ENCODE data around the gene ADAMTS17. TPM values are rescaled to one million over a fixed set of nuclear protein-coding genes. Genes with fewer than 3 reads are reported as not detected.

ADAMTS17 gene
- total RNA-seq, 1 donor from 2014 or later, result 0.06 TPM

DNA sequence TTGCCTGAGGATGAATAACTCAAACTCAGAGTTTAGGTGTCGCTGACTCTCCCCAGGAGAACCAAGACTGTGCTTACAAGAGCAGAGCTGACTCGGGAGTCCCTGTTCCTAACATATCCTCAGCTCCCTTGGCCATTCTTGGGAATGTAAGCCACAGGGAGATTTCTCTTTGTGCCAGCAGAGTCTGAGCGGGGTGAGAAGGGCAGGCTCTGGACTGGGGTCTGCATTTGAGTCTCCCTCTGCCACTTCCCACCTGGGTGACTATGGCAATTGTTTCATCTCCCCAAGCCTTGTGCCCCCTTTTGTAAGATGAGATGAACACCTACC lies 126.0 kb downstream of the ADAMTS17 start:
- TF ChIP-seq, protein P1, sequence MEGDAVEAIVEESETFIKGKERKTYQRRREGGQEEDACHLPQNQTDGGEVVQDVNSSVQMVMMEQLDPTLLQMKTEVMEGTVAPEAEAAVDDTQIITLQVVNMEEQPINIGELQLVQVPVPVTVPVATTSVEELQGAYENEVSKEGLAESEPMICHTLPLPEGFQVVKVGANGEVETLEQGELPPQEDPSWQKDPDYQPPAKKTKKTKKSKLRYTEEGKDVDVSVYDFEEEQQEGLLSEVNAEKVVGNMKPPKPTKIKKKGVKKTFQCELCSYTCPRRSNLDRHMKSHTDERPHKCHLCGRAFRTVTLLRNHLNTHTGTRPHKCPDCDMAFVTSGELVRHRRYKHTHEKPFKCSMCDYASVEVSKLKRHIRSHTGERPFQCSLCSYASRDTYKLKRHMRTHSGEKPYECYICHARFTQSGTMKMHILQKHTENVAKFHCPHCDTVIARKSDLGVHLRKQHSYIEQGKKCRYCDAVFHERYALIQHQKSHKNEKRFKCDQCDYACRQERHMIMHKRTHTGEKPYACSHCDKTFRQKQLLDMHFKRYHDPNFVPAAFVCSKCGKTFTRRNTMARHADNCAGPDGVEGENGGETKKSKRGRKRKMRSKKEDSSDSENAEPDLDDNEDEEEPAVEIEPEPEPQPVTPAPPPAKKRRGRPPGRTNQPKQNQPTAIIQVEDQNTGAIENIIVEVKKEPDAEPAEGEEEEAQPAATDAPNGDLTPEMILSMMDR (conservative IDR thresholded peaks at IDR 0.05; ENCODE audit: low read depth, low read length), result no peak
- H3K4me3 ChIP-seq (ENCODE audit: low read depth, low read length), result no peak overlapping the region
- no peak for DNase-seq (ENCODE audit: low read depth)

- no peak for DNase-seq (ENCODE audit: low read depth)
- TF ChIP-seq, protein P1 (conservative IDR thresholded peaks at IDR 0.05; ENCODE audit: low read depth, low read length), result no peak
- H3K4me3 ChIP-seq (ENCODE audit: low read depth, low read length), result no peak overlapping the region
Observed at GRCh38 chr15:100215031-100215842, 126.5 kb downstream of the ADAMTS17 start.

DNA sequence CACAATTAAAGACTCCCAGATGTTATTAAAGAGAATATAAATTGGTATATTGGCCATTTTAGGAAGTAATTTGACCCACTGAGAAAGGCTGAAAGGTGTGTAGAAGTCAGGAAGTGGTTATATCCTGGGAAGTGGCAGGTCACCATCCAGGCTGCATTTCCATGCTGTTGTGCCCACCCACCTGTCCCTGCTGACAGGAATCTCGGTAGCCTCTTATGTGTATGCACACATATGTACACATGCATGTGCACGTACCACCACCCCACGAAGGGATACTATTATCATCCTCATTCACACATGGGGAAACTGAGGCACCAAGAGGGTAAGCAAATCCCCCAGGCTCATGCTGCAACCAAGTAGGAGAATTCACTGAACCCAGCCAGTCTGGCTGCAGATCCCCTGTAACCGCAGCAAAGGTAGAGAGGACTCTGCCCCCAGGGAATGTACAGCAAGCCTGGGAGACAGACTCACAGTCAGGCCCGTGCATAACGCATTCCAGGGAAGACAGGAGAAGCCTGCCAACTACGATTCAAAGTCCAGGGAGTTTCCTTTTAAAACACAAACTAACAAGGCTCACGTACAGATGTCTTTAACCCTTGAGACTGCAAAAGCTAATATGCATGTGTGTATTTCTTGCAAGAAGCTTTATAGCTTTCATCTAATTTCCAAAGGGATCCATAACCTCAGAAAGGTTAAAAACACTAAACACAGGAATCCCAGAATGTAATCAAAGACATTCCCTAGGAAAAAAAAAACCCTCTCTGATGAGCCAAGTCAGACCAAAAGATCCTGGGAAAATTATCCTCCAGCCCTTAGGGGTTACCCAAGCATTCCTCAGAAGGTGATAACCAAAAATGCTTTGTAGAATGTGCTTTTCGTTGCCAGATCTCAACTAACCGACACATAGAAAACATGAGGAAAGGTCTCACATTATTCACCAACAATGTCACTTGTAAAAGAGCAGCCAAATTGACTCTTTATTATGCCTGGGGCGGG lies 129.6 kb downstream of the ADAMTS17 start:
- no peak overlapping the region for H3K4me3 ChIP-seq (ENCODE audit: low read depth, low read length)
- TF ChIP-seq, protein P1 (conservative IDR thresholded peaks at IDR 0.05; ENCODE audit: low read depth, low read length), result no peak
- peak; percentile 12 for DNase-seq (ENCODE audit: low read depth)

DNA sequence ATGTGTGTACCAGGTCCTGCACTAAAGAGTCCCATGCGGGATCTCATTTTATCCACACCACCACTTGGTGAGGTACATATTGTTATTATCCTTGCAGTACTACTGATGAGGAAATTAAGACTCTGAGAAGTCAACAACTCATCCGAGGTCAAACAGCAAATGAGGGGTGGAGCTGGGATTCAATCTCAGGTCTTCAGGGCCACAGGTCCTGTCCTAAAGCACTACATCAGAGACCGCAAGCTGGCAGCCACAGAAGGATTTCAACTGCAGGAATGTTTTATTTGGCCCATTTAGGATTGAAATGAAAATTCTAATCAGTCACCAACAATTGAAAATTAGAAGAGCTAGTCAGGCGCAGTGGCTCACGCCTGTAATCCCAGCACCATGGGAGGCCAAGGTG lies 131.4 kb downstream of the ADAMTS17 start:
- TF ChIP-seq, protein P1 (conservative IDR thresholded peaks at IDR 0.05; ENCODE audit: low read depth, low read length), result no peak
- H3K4me3 ChIP-seq (ENCODE audit: low read depth, low read length), result no peak overlapping the region
- no peak for DNase-seq (ENCODE audit: low read depth)

- TF ChIP-seq, protein P1 (conservative IDR thresholded peaks at IDR 0.05; ENCODE audit: low read depth, low read length), result no peak
- DNase-seq (ENCODE audit: low read depth), result no peak
- no peak overlapping the region for H3K4me3 ChIP-seq (ENCODE audit: low read depth, low read length)
Observed at GRCh38 chr15:100208921-100209603, 132.7 kb downstream of the ADAMTS17 start.

DNA sequence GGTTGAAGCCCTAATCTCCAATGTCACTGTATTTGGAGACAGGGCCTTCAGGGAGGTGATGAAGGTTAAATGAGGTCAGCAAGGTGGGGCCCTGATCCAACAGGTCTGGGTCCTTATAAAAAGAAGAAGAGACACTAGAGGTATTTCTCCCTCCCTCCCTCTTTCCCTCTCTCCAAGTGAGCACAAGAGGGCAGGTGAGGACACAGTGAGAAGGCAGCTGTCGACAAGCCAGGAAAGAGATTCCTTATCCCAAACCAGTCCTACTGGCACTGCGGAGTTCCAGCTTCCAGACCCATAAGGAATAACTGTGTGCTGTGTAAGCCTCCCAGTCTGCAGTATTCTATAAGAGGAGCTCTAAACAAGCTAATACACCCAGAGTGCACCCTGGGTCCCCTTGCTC lies 134.7 kb downstream of the ADAMTS17 start:
- H3K4me3 ChIP-seq (ENCODE audit: low read depth, low read length), result no peak overlapping the region
- DNase-seq (ENCODE audit: low read depth), result no peak
- TF ChIP-seq, protein P1 (conservative IDR thresholded peaks at IDR 0.05; ENCODE audit: low read depth, low read length), result no peak
